ENCODE measurements around the gene TUBGCP6.

TUBGCP6 gene

GRCh38 chr22:50226063-50226874 is 18.6 kb downstream of the TUBGCP6 start:
- DNase-seq: no peak

- DNase-seq: no peak
Measured at GRCh38 chr22:50225200-50225969, 19.4 kb downstream of the TUBGCP6 start.

GRCh38 chr22:50224071-50224470 is 20.8 kb downstream of the TUBGCP6 start:
- no peak for DNase-seq

GRCh38 chr22:50222508-50222907 is 22.3 kb downstream of the TUBGCP6 start:
- DNase-seq: no peak

GRCh38 chr22:50221410-50222300 is 23.2 kb downstream of the TUBGCP6 start:
- DNase-seq: no peak

- no peak for DNase-seq
Measured at GRCh38 chr22:50220603-50221409, 24.0 kb downstream of the TUBGCP6 start.

- DNase-seq: no peak
Measured at GRCh38 chr22:50219800-50220602, 24.8 kb downstream of the TUBGCP6 start.

- DNase-seq: peak; percentile 77
Measured at GRCh38 chr22:50218996-50219727, 25.7 kb downstream of the TUBGCP6 start.

- no peak for DNase-seq
Measured at GRCh38 chr22:50218153-50218995, 26.4 kb downstream of the TUBGCP6 start.

GRCh38 chr22:50217543-50218152 is 27.2 kb downstream of the TUBGCP6 start:
- no peak for DNase-seq

- DNase-seq: no peak
Measured at GRCh38 chr22:50216684-50217520, 27.9 kb downstream of the TUBGCP6 start.

GRCh38 chr22:50216055-50216683 is 28.7 kb downstream of the TUBGCP6 start:
- no peak for DNase-seq

GRCh38 chr22:50215297-50216054 is 29.3 kb downstream of the TUBGCP6 start:
- DNase-seq: no peak

GRCh38 chr22:50213263-50213662 is 31.6 kb downstream of the TUBGCP6 start:
- DNase-seq: no peak

GRCh38 chr22:50211147-50211546 is 33.7 kb downstream of the TUBGCP6 start:
- DNase-seq: no peak

- no peak for DNase-seq
Measured at GRCh38 chr22:50210378-50211139, 34.3 kb downstream of the TUBGCP6 start.
